ENCODE data around the gene PLK2.

GRCh38 chr5:58482536-58482935, 22.6 kb upstream of the PLK2 start:
- TF ChIP-seq, protein P1, sequence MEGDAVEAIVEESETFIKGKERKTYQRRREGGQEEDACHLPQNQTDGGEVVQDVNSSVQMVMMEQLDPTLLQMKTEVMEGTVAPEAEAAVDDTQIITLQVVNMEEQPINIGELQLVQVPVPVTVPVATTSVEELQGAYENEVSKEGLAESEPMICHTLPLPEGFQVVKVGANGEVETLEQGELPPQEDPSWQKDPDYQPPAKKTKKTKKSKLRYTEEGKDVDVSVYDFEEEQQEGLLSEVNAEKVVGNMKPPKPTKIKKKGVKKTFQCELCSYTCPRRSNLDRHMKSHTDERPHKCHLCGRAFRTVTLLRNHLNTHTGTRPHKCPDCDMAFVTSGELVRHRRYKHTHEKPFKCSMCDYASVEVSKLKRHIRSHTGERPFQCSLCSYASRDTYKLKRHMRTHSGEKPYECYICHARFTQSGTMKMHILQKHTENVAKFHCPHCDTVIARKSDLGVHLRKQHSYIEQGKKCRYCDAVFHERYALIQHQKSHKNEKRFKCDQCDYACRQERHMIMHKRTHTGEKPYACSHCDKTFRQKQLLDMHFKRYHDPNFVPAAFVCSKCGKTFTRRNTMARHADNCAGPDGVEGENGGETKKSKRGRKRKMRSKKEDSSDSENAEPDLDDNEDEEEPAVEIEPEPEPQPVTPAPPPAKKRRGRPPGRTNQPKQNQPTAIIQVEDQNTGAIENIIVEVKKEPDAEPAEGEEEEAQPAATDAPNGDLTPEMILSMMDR (IDR thresholded peaks at IDR 0.05), result no peak
- TF ChIP-seq POLR2AphosphoS5 (IDR thresholded peaks at IDR 0.05), result no peak
- TF ChIP-seq POLR2A (IDR thresholded peaks at IDR 0.05), result no peak
- TF ChIP-seq EP300 (IDR thresholded peaks at IDR 0.05), result no peak
